Nephron (organoid): ENCODE measurements around the gene GPX2.
A peak's percentile ranks its signal among the peaks of the same experiment; 100 is the strongest.

Source experiments
- H3K27ac Mint-ChIP-seq, 3 experiments: 2 replicates each; pipeline ENCODE4 v1.8.0; 2020; ENCODE audit warnings: mixed read lengths in 3 of 3, mild to moderate bottlenecking in 2 of 3, moderate library complexity in 1 of 3
- H3K27me3 Mint-ChIP-seq: 2 replicates; pipeline ENCODE4 v1.8.0; 2021; ENCODE audit warnings: low read depth, mild to moderate bottlenecking, moderate library complexity, mixed read lengths
- H3K36me3 Mint-ChIP-seq: 2 replicates; pipeline ENCODE4 v1.8.0; 2020; ENCODE audit warnings: low read depth, mixed read lengths
- H3K4me1 Mint-ChIP-seq: 2 replicates; pipeline ENCODE4 v1.8.0; 2020; ENCODE audit warnings: mixed read lengths
- H3K4me3 Mint-ChIP-seq, 3 experiments: 2 replicates each; pipeline ENCODE4 v1.8.0; 2020; ENCODE audit warnings: mild to moderate bottlenecking in 3 of 3, mixed read lengths in 3 of 3, moderate library complexity in 2 of 3
- H3K9me3 Mint-ChIP-seq: 2 replicates; pipeline ENCODE4 v1.8.0; 2020; ENCODE audit warnings: mixed read lengths
- CTCF ChIP-seq, 3 experiments: fragments of 200-600 bp; sonication (generic); IDR thresholded peaks; one replicate each; pipeline ENCODE4 v1.5.0; 2021; ENCODE audit warnings: antibody characterized with exemption in 3 of 3; ENCODE audit not compliant: unreplicated experiment in 3 of 3

Gene GPX2

DNA sequence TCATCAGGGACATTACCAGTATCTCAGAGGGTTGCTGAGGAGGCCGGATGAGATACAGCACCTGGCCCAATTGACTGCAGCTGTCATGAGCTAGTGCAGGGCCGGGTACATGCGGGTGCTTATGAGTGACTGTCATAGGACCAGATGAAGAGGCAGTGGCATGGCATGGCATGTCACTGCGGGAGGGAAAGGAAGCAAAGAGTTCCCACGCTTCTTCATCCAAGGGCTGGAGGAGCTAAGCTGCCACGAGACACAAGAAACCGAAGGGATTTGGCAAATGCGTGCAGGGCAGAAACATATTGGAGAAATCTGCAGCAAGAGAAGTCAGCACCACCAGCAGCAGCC, 10.7 kb upstream of the GPX2 start:
- H3K36me3 Mint-ChIP-seq: peaks cover 21% of the 10 kb centered on the region
- H3K9me3 Mint-ChIP-seq: no peaks in the 10 kb centered on the region
- peaks cover 4% of the 10 kb centered on the region for H3K4me1 Mint-ChIP-seq
- H3K4me3 Mint-ChIP-seq: no peak overlapping the region
- no peaks in the 10 kb centered on the region for H3K27me3 Mint-ChIP-seq
- no peak for TF ChIP-seq CTCF (IDR thresholded peaks at IDR 0.05; ENCODE audit: unreplicated experiment in 3 of 3)
- peak overlapping the region in 1 of 3 experiments; percentile 11 for H3K27ac Mint-ChIP-seq

DNA sequence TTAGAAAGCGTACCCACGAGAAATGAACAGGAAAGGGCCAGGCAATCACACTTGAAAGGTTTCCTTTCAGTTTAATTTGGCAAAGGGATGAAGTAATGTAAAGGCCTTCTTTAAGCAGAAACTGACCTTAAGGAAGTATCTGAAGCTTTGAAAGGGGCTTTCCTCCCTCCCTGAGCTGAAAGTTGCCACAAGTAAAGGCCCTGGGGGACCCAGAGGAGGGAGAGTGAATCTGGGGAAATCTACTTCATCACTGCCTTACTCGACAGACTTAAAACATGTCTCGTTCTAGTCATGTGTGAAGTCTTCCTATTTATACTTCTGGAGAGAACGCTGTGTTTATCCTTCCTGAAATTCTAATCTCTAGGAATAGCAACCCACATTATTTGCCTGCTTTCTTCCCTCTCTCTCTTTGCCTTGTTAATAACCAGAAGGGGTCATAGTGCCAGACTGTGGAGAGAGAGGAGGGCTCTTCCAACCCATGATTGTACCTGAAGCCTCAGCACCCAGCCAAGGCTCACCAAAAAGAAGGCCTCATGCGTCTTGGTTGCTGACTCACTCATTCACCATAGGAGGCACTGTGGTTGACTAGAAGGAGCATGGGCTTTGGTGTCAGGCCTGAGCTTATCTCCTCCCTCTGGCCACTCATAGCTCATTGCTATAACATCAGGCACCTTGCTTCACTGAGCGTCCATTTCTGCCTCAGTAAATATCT, 10.2 kb upstream of the GPX2 start:
- peaks cover 21% of the 10 kb centered on the region for H3K36me3 Mint-ChIP-seq
- peak overlapping the region in 1 of 3 experiments; percentile 11 for H3K27ac Mint-ChIP-seq
- no peaks in the 10 kb centered on the region for H3K9me3 Mint-ChIP-seq
- no peak overlapping the region for H3K4me3 Mint-ChIP-seq
- no peak for TF ChIP-seq CTCF (IDR thresholded peaks at IDR 0.05; ENCODE audit: unreplicated experiment in 3 of 3)
- H3K4me1 Mint-ChIP-seq: peaks cover 4% of the 10 kb centered on the region
- H3K27me3 Mint-ChIP-seq: no peaks in the 10 kb centered on the region

DNA sequence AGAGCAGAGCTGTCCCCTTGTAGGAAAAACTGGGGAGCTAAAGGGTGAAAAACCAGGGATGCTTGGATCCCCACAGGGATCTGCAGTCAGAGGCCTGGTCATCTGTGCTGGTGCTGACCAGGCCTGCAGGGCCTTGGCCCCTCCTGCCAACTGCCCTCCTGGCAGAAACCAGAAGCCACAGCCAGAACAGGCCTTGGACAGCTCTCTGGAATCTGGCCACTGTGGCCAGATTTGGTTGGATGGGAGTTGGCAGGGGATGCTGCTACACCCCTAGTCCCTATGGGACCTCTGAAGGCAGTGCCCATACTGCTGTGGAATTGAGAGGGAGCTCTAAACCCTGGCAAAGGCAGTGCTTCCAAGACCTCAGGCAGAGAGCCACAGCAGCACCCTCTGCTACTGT, 9.2 kb upstream of the GPX2 start:
- no peak overlapping the region for H3K4me3 Mint-ChIP-seq
- TF ChIP-seq CTCF (IDR thresholded peaks at IDR 0.05; ENCODE audit: unreplicated experiment in 3 of 3): no peak
- H3K4me1 Mint-ChIP-seq: peaks cover 4% of the 10 kb centered on the region
- H3K9me3 Mint-ChIP-seq: no peaks in the 10 kb centered on the region
- H3K36me3 Mint-ChIP-seq: peaks cover 25% of the 10 kb centered on the region
- H3K27ac Mint-ChIP-seq: no peak overlapping the region
- H3K27me3 Mint-ChIP-seq: no peaks in the 10 kb centered on the region

DNA sequence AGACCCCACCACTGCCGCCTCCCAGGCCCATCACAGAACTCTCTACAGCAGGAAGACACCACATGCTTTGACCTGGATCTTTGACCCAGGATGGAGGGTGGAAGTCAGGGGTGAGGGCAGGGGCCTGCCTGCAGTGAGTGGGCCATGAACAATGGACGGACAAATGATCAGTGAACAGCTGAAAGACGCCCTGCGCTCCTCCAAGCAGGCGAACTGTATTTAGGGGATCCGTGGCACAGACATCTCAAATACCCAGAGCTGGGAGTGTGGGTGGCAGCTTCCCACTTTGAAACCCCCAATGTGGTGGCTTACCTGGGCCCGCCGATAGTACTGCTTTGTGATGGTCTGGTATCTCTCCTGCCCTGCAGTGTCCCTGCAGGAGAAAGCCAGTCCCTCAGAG, 8.7 kb upstream of the GPX2 start:
- TF ChIP-seq CTCF (IDR thresholded peaks at IDR 0.05; ENCODE audit: unreplicated experiment in 3 of 3): no peak
- Mint-ChIP-seq H3K36me3 (peaks cover 28% of the 10 kb centered on the region), H3K27ac (no peak overlapping the region), H3K4me3 (no peak overlapping the region), H3K27me3 (no peaks in the 10 kb centered on the region), H3K9me3 (no peaks in the 10 kb centered on the region), H3K4me1 (peaks cover 4% of the 10 kb centered on the region)

GRCh38 chr14:64950889-64951288, 8.3 kb upstream of the GPX2 start:
- TF ChIP-seq CTCF (IDR thresholded peaks at IDR 0.05; ENCODE audit: unreplicated experiment in 3 of 3): no peak
- Mint-ChIP-seq H3K9me3 (no peaks in the 10 kb centered on the region), H3K27me3 (no peaks in the 10 kb centered on the region), H3K27ac (no peak overlapping the region), H3K4me1 (peaks cover 7% of the 10 kb centered on the region), H3K4me3 (no peak overlapping the region), H3K36me3 (peaks cover 32% of the 10 kb centered on the region)

DNA sequence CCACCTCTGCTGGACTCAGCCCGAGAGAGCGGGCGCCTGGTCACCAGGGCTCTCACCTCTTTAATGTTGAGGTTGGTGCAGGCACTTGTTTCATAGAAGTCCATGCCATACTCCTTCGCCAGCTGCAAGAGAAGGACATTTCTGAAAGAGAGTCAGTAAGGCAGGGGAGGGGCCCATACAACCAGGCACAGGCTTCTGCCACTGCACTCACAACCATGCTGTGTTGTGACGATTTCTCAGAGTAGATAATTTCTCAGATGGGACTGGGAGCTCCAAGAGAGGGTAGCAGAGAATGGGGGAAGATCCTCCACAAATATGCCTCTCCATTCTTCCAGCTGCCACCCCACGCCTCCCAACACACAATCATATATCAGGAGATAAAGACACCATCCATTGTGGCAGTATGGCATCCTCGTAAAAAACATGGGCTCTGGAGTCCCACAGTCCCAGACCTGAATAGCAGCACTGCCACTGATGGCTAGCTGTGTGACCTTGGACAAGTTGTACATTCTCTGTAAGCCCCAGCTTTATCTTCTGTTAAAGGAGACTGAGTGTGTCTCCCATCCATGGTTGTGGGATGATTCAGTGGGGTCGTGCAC, 6.2 kb upstream of the GPX2 start:
- no peak overlapping the region for H3K4me3 Mint-ChIP-seq
- peaks cover 12% of the 10 kb centered on the region for H3K4me1 Mint-ChIP-seq
- no peak overlapping the region for H3K27ac Mint-ChIP-seq
- TF ChIP-seq CTCF (IDR thresholded peaks at IDR 0.05; ENCODE audit: unreplicated experiment in 3 of 3): no peak
- peaks cover 41% of the 10 kb centered on the region for H3K36me3 Mint-ChIP-seq
- no peaks in the 10 kb centered on the region for H3K27me3 Mint-ChIP-seq
- H3K9me3 Mint-ChIP-seq: no peaks in the 10 kb centered on the region
